Activated T-helper 17 cell treated with anti-CD3 and anti-CD28 coated beads, Interleukin-2, amount 50 U/mL, for 72 hours (primary cell): ENCODE measurements around the gene PFAS. TPM values are rescaled to one million over a fixed set of nuclear protein-coding genes. Genes with fewer than 3 reads are reported as not detected.
A peak's percentile ranks its signal among the peaks of the same experiment; 100 is the strongest.

ENCODE experiments used
- ATAC-seq: fragments of 150-1000 bp; cut with Tn5 transposase; replicated peaks from 2 replicates; pipeline ENCODE4 v1.10.0; 2021; ENCODE audit warnings: mild to moderate bottlenecking, moderate library complexity
- H3K27ac Mint-ChIP-seq: one replicate; pipeline ENCODE4 v1.8.0; 2022; ENCODE audit warnings: mixed read lengths
- H3K27me3 Mint-ChIP-seq: one replicate; pipeline ENCODE4 v1.8.0; 2022; ENCODE audit warnings: mixed read lengths
- H3K36me3 Mint-ChIP-seq: one replicate; pipeline ENCODE4 v1.8.0; 2022; ENCODE audit warnings: low read depth, mild to moderate bottlenecking, mixed read lengths
- H3K4me1 Mint-ChIP-seq: one replicate; pipeline ENCODE4 v1.8.0; 2022; ENCODE audit warnings: mixed read lengths
- H3K4me3 Mint-ChIP-seq: one replicate; pipeline ENCODE4 v1.8.0; 2022; ENCODE audit warnings: mild to moderate bottlenecking, mixed read lengths
- H3K9me3 Mint-ChIP-seq: one replicate; pipeline ENCODE4 v1.8.0; 2022; ENCODE audit warnings: mixed read lengths
- total RNA-seq, 2 donors: library from RNA; stranded (reverse); gene quantifications; one replicate each; pipeline ENCODE4 v1.2.3, GENCODE V29; 2022

PFAS gene
- total RNA-seq, 2 donors from 2014 or later: 53.9 to 143 TPM

GRCh38 chr17:8292639-8293395, 43.7 kb downstream of the PFAS start:
- Mint-ChIP-seq H3K9me3 (no peaks in the 10 kb centered on the region), H3K4me1 (peaks cover 26% of the 10 kb centered on the region), H3K27me3 (no peaks in the 10 kb centered on the region), H3K4me3 (no peak overlapping the region), H3K27ac (peak overlapping the region; percentile 9), H3K36me3 (peaks cover 5% of the 10 kb centered on the region)
- ATAC-seq: no peak

- no peak for ATAC-seq
- H3K4me3 Mint-ChIP-seq: peak overlapping the region; percentile 88
- peaks cover 5% of the 10 kb centered on the region for H3K36me3 Mint-ChIP-seq
- H3K4me1 Mint-ChIP-seq: peaks cover 26% of the 10 kb centered on the region
- H3K27ac Mint-ChIP-seq: peak overlapping the region; percentile 88
- H3K27me3 Mint-ChIP-seq: no peaks in the 10 kb centered on the region
- H3K9me3 Mint-ChIP-seq: no peaks in the 10 kb centered on the region
These were observed 45.3 kb downstream of the PFAS start for GRCh38 chr17:8294361-8294760.

GRCh38 chr17:8294814-8295316, 45.8 kb downstream of the PFAS start:
- Mint-ChIP-seq H3K4me3 (peak overlapping the region; percentile 88), H3K27ac (peak overlapping the region; percentile 88), H3K4me1 (peaks cover 24% of the 10 kb centered on the region), H3K36me3 (peaks cover 3% of the 10 kb centered on the region), H3K27me3 (no peaks in the 10 kb centered on the region), H3K9me3 (no peaks in the 10 kb centered on the region)
- ATAC-seq: no peak

GRCh38 chr17:8300226-8300625, 51.1 kb downstream of the PFAS start:
- H3K27ac Mint-ChIP-seq: peak overlapping the region; percentile 4
- H3K9me3 Mint-ChIP-seq: no peaks in the 10 kb centered on the region
- no peaks in the 10 kb centered on the region for H3K27me3 Mint-ChIP-seq
- H3K4me3 Mint-ChIP-seq: no peak overlapping the region
- H3K4me1 Mint-ChIP-seq: peaks cover 11% of the 10 kb centered on the region
- ATAC-seq: no peak
- H3K36me3 Mint-ChIP-seq: no peaks in the 10 kb centered on the region

GRCh38 chr17:8300627-8301242, 51.6 kb downstream of the PFAS start:
- H3K4me3 Mint-ChIP-seq: no peak overlapping the region

GRCh38 chr17:8310601-8311123, 61.6 kb downstream of the PFAS start:
- Mint-ChIP-seq H3K4me1 (no peaks in the 10 kb centered on the region), H3K9me3 (no peaks in the 10 kb centered on the region), H3K36me3 (no peaks in the 10 kb centered on the region), H3K27ac (no peak overlapping the region), H3K4me3 (no peak overlapping the region), H3K27me3 (peaks cover 13% of the 10 kb centered on the region)
- no peak for ATAC-seq

More at GRCh38 chr17:8300627-8301242, 51.6 kb downstream of the PFAS start:
- Mint-ChIP-seq H3K4me1 (peaks cover 11% of the 10 kb centered on the region), H3K36me3 (no peaks in the 10 kb centered on the region), H3K9me3 (no peaks in the 10 kb centered on the region), H3K27me3 (no peaks in the 10 kb centered on the region), H3K27ac (peak overlapping the region; percentile 4)
- peak; percentile 97 for ATAC-seq

- no peak for ATAC-seq
- H3K4me3 Mint-ChIP-seq: no peak overlapping the region
- H3K36me3 Mint-ChIP-seq: no peaks in the 10 kb centered on the region
- H3K9me3 Mint-ChIP-seq: no peaks in the 10 kb centered on the region
- H3K4me1 Mint-ChIP-seq: no peaks in the 10 kb centered on the region
- peaks cover 13% of the 10 kb centered on the region for H3K27me3 Mint-ChIP-seq
- H3K27ac Mint-ChIP-seq: no peak overlapping the region
These were observed 62.2 kb downstream of the PFAS start for GRCh38 chr17:8311131-8311790.

GRCh38 chr17:8312251-8312650, 63.2 kb downstream of the PFAS start:
- no peak for ATAC-seq

GRCh38 chr17:8312726-8313600, 63.9 kb downstream of the PFAS start:
- H3K27ac Mint-ChIP-seq: no peak overlapping the region
- no peak overlapping the region for H3K4me3 Mint-ChIP-seq
- H3K27me3 Mint-ChIP-seq: peaks cover 13% of the 10 kb centered on the region

More at GRCh38 chr17:8312251-8312650, 63.2 kb downstream of the PFAS start:
- no peaks in the 10 kb centered on the region for H3K4me1 Mint-ChIP-seq
- no peaks in the 10 kb centered on the region for H3K36me3 Mint-ChIP-seq
- no peak overlapping the region for H3K4me3 Mint-ChIP-seq
- no peak overlapping the region for H3K27ac Mint-ChIP-seq
- H3K27me3 Mint-ChIP-seq: peaks cover 13% of the 10 kb centered on the region
- H3K9me3 Mint-ChIP-seq: no peaks in the 10 kb centered on the region

GRCh38 chr17:8314797-8315763, 66.0 kb downstream of the PFAS start:
- H3K4me1 Mint-ChIP-seq: no peaks in the 10 kb centered on the region
- no peaks in the 10 kb centered on the region for H3K36me3 Mint-ChIP-seq
- no peak for ATAC-seq
- no peak overlapping the region for H3K4me3 Mint-ChIP-seq
- peaks cover 15% of the 10 kb centered on the region for H3K27me3 Mint-ChIP-seq
- H3K27ac Mint-ChIP-seq: no peak overlapping the region
- no peaks in the 10 kb centered on the region for H3K9me3 Mint-ChIP-seq

More at GRCh38 chr17:8312726-8313600, 63.9 kb downstream of the PFAS start:
- H3K36me3 Mint-ChIP-seq: no peaks in the 10 kb centered on the region
- ATAC-seq: no peak
- no peaks in the 10 kb centered on the region for H3K9me3 Mint-ChIP-seq
- no peaks in the 10 kb centered on the region for H3K4me1 Mint-ChIP-seq

- H3K27me3 Mint-ChIP-seq: peaks cover 17% of the 10 kb centered on the region
- no peaks in the 10 kb centered on the region for H3K36me3 Mint-ChIP-seq
- H3K4me3 Mint-ChIP-seq: no peak overlapping the region
- no peaks in the 10 kb centered on the region for H3K9me3 Mint-ChIP-seq
- H3K4me1 Mint-ChIP-seq: no peaks in the 10 kb centered on the region
- no peak for ATAC-seq
- no peak overlapping the region for H3K27ac Mint-ChIP-seq
These were observed 66.7 kb downstream of the PFAS start for GRCh38 chr17:8315764-8316217.

GRCh38 chr17:8318010-8318935, 69.2 kb downstream of the PFAS start:
- Mint-ChIP-seq H3K9me3 (no peaks in the 10 kb centered on the region), H3K27me3 (peaks cover 11% of the 10 kb centered on the region), H3K4me3 (no peak overlapping the region), H3K36me3 (no peaks in the 10 kb centered on the region), H3K27ac (no peak overlapping the region), H3K4me1 (no peaks in the 10 kb centered on the region)
- no peak for ATAC-seq
